SK-N-SH (cell line): Measurements from ENCODE around the gene CDS1. TPM values are rescaled to one million over a fixed set of nuclear protein-coding genes. Genes with fewer than 3 reads are reported as not detected.

Source experiments
- polyA plus RNA-seq, 3 experiments: library from polyadenylated mRNA; depleted of rRNA; stranded (reverse); fragments of >200 nt; gene quantifications; 2 replicates each; pipeline ENCODE4 v1.2.3, GENCODE V29; 2012
- small RNA-seq, 7 experiments: library from RNA; depleted of rRNA; stranded (forward); fragments of <200 nt; gene quantifications; one replicate each; pipeline ENCODE3, GENCODE V24; 2012

Gene CDS1
- polyA plus RNA-seq, 1 of the 3 experiments (the other 2 are of a cell fraction) = 0.02 TPM

Small RNA genes lying within 50 kb of the gene (small RNA-seq; reads per million reads assigned to genes)
- gene RN7SL552P = 0 to 3.7 (median 0) reads per million in 7 experiments
- 0 reads per million in 7 experiments for gene RPL3P13

Other genes with a start within 250 kb of the CDS1 start
- not detected in 2 replicates for gene NKX6-1, start 83.8 kb upstream of the CDS1 start, polyA plus RNA-seq (2012; rRNA removed)